Measurements from ENCODE around the gene P2RY2. TPM values are rescaled to one million over a fixed set of nuclear protein-coding genes. Genes with fewer than 3 reads are reported as not detected.

The P2RY2 gene
- total and polyA plus RNA-seq, 8 donors, result 0.81 to 13.3 (median 1.3) TPM; not detected in 3

- Histone ChIP-seq H3K36me3 (no peaks in the 10 kb centered on the region), H3K27me3 (no peaks in the 10 kb centered on the region), H3K27ac (peak overlapping the region in 4 of 5 donors; percentile 0 to 60 (median 28)), H3K9me3 (no peaks in the 10 kb centered on the region), H3K4me1 (peaks cover 5 to 46% (median 20%) of the 10 kb centered on the region in 4 donors), H3K4me3 (no peak overlapping the region)
- TF ChIP-seq CTCF (IDR thresholded peaks at IDR 0.05) (no peak), POLR2AphosphoS5 (IDR thresholded peaks at IDR 0.05) (no peak), EP300 (IDR thresholded peaks at IDR 0.05) (no peak), POLR2A (IDR thresholded peaks at IDR 0.05) (no peak)
- 64 to 69% (median 66%) methylated on average over 5 of the region's 5 CpGs for WGBS, 5 donors
- intact Hi-C loops (cut with DNase I; ENCODE audit: low total_unique reads), result loop anchor here (5.0 kb wide), 1 partner anchor 343 kb away; no protein-coding TSS in a partner anchor
- DNase-seq, result peak in 1 of 2 donors; percentile 61
Measured at GRCh38 chr11:73175551-73176144, 42.4 kb upstream of the P2RY2 start.

- H3K9me3 ChIP-seq, result no peaks in the 10 kb centered on the region
- peak overlapping the region; percentile 0 to 73 (median 41) for H3K27ac ChIP-seq
- no peak for DNase-seq
- no peak for TF ChIP-seq CTCF (IDR thresholded peaks at IDR 0.05)
- TF ChIP-seq POLR2AphosphoS5 (IDR thresholded peaks at IDR 0.05), result no peak
- TF ChIP-seq POLR2A (IDR thresholded peaks at IDR 0.05), result no peak
- no peak for TF ChIP-seq EP300 (IDR thresholded peaks at IDR 0.05)
- WGBS, 5 donors, result 80 to 89% (median 88%) methylated on average over 5 of the region's 5 CpGs
- intact Hi-C loops (cut with DNase I; ENCODE audit: low total_unique reads), result loop anchor here (5.0 kb wide), 1 partner anchor 344 kb away; no protein-coding TSS in a partner anchor
- H3K36me3 ChIP-seq, result no peaks in the 10 kb centered on the region
- H3K27me3 ChIP-seq, result no peaks in the 10 kb centered on the region
- peaks cover 5 to 46% (median 20%) of the 10 kb centered on the region in 4 donors for H3K4me1 ChIP-seq
- no peak overlapping the region for H3K4me3 ChIP-seq
Measured at GRCh38 chr11:73176145-73176873, 41.8 kb upstream of the P2RY2 start.

GRCh38 chr11:73176874-73177155 is 41.3 kb upstream of the P2RY2 start:
- intact Hi-C loops (cut with DNase I; ENCODE audit: low total_unique reads), result loop anchor here (5.0 kb wide), 1 partner anchor 345 kb away; no protein-coding TSS in a partner anchor
- Histone ChIP-seq H3K27me3 (no peaks in the 10 kb centered on the region), H3K4me3 (no peak overlapping the region), H3K4me1 (peaks cover 5 to 46% (median 20%) of the 10 kb centered on the region in 4 donors), H3K9me3 (no peaks in the 10 kb centered on the region), H3K27ac (peak overlapping the region in 4 of 5 donors; percentile 26 to 73 (median 52)), H3K36me3 (no peaks in the 10 kb centered on the region)
- WGBS, 5 donors, result 78 to 100% (median 91%) methylated on average over 1 of the region's 1 CpG
- TF ChIP-seq CTCF (IDR thresholded peaks at IDR 0.05), result no peak
- TF ChIP-seq POLR2AphosphoS5 (IDR thresholded peaks at IDR 0.05), result no peak
- no peak for TF ChIP-seq EP300 (IDR thresholded peaks at IDR 0.05)
- no peak for TF ChIP-seq POLR2A (IDR thresholded peaks at IDR 0.05)
- DNase-seq, result no peak

GRCh38 chr11:73177380-73177777 is 40.7 kb upstream of the P2RY2 start:
- Histone ChIP-seq H3K27me3 (no peaks in the 10 kb centered on the region), H3K9me3 (no peaks in the 10 kb centered on the region), H3K4me1 (peaks cover 5 to 46% (median 20%) of the 10 kb centered on the region in 4 donors), H3K4me3 (no peak overlapping the region), H3K27ac (peak overlapping the region in 4 of 5 donors; percentile 26 to 73 (median 52)), H3K36me3 (no peaks in the 10 kb centered on the region)
- DNase-seq, result peak; percentile 36 to 60
- intact Hi-C loops (cut with DNase I; ENCODE audit: low total_unique reads), result loop anchor here (5.0 kb wide), 1 partner anchor 345 kb away; no protein-coding TSS in a partner anchor
- no peak for TF ChIP-seq EP300 (IDR thresholded peaks at IDR 0.05)
- TF ChIP-seq CTCF (IDR thresholded peaks at IDR 0.05), result no peak
- no peak for TF ChIP-seq POLR2A (IDR thresholded peaks at IDR 0.05)
- no peak for TF ChIP-seq POLR2AphosphoS5 (IDR thresholded peaks at IDR 0.05)
- 22 to 50% (median 31%) methylated on average over 3 of the region's 3 CpGs; no CpG with 5 or more reads in 1 of the 5 donors for WGBS, 5 donors
